NCI-H1092 treated with DMSO at 0.1 percent for 48 hours (cell line): ENCODE data around the gene PPP1R14B.
A peak's percentile ranks its signal among the peaks of the same experiment; 100 is the strongest.
"Not testable (repeated sequence)": the region's sequence is repeated elsewhere in the genome, so short reads cannot be mapped to it uniquely, and the experiment has no call there.

Source experiments
- DNase-seq: peaks from one replicate; lab custom pipeline; 2025; lab: John Stamatoyannopoulos, UW

Gene PPP1R14B

GRCh38 chr11:64260147-64260708 is 13.5 kb upstream of the PPP1R14B start:
- DNase-seq: no peak

DNA sequence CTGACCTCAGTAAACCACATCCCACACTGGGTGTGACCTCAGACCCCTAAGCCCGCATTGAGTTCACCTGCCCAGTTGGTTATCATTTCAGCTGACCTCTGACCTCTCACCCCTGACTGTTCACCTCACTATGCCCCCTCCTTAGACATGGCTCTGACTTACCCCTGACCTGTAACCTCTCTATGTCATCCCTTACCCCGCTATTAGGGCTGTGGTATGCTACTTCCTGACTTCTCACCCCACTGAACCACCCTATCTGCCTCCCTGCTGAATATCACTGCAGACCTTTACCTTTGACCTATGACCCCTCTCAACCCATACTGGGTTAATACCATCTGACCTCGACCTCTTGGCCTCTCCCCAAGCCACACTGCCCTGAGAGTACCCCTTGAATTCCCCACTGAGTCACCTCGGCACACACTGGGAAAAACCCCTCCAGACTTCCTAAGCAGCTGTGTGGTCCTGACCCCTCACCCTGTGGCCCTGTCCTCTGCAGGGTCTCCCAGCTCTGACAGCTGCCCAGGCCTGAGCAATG is 12.9 kb upstream of the PPP1R14B start:
- no peak for DNase-seq

GRCh38 chr11:64258946-64259532 is 12.3 kb upstream of the PPP1R14B start:
- DNase-seq: no peak

DNA sequence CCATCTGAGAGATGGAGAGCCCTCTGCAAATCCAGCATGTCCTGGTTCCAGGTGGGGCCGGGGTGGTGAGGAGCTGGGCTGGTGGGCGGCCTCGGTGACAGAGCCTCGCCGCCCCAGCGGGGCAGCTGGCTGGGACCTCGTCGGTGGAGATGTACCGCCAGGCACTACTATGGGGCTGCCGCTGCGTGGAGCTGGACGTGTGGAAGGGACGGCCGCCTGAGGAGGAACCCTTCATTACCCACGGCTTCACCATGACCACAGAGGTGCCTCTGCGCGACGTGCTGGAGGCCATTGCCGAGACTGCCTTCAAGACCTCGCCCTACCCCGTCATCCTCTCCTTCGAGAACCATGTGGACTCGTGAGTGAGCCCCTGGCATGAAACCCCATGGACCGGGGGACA is 11.6 kb upstream of the PPP1R14B start:
- no peak for DNase-seq

GRCh38 chr11:64256300-64256699 is 9.6 kb upstream of the PPP1R14B start:
- no peak for DNase-seq

GRCh38 chr11:64255135-64256128 is 8.7 kb upstream of the PPP1R14B start:
- no peak for DNase-seq

GRCh38 chr11:64254326-64254725 is 7.6 kb upstream of the PPP1R14B start:
- DNase-seq: no peak

- no peak for DNase-seq
These were observed 6.7 kb upstream of the PPP1R14B start for GRCh38 chr11:64253481-64253880.

GRCh38 chr11:64253043-64253442 is 6.3 kb upstream of the PPP1R14B start:
- no peak for DNase-seq

- DNase-seq: no peak
These were observed 5.5 kb upstream of the PPP1R14B start for GRCh38 chr11:64252003-64252872.

GRCh38 chr11:64251753-64252002 is 4.9 kb upstream of the PPP1R14B start:
- no peak for DNase-seq

- DNase-seq: peak; percentile 65
These were observed 4.4 kb upstream of the PPP1R14B start, which contains the start of gene PLCB3 for GRCh38 chr11:64251016-64251752. Gene PLCB3, plus strand, starts transcription at chr11:64251530. Its CDS starts 120 bp downstream, at chr11:64251650.

- peak; percentile 65 for DNase-seq
These were observed 3.8 kb upstream of the PPP1R14B start for GRCh38 chr11:64250415-64251015.

DNA sequence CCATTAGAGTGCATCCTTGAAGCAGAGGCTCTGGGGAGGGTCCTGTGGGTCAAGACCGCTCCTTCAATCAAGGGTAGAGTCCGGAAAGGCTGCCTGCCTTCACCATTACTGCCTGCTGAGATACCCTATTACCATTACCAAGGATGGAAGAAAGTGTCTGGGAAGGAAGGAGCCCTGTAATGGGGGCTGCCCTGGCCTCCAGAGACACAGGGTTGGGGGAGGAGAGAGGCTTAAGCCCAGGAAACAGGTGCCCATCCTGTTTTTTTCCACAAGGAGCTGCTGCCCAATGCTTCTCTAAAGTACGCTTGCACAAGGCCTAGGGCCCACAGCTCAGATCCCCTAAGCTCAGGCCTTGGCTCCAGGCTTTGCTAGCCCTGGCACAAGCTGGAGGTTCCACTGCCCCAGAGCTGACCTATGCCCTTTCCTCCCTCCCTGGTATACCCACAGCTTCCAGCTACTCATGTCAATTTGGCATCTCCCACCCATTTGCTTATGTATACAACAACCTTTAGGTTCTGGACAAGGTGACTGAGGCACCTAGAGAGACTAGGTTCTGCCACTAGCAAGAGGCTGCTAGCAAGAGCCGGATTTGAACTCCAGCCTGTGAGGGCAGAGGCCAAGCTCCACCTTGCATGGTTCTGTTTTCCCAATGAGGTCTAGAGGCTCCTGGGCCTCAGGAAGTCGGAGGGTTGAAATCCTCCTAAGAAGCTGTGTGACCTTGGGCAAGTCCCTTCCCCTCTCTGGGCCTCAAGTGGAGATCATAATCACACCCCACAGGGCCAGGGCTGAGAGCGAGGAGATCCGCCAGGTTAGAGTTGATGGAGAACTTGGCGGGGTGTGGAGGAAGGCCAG is 3.0 kb upstream of the PPP1R14B start:
- DNase-seq: no peak

GRCh38 chr11:64249038-64249437 is 2.3 kb upstream of the PPP1R14B start:
- DNase-seq: no peak

DNA sequence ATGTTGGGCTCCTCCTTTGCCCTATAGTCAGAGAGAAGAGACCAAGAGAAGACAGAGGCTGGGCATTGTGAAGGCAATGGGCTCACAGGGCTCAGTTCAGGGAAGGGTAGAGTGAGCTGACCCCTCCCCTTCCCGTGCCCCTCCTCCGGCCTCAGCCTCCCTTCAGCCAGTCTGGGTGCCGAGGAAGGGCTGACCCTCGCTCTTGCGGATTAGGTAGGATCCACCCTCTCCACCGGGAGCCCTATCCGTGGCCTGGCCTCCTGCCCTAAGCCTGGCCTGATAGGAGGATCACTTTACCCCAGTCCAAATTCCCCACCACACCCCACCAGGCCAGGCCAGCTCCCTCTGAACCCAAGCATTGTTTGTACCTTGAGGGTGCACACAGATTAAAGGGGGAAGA is 1.8 kb upstream of the PPP1R14B start:
- no peak for DNase-seq

- DNase-seq: no peak
These were observed 1.2 kb upstream of the PPP1R14B start for GRCh38 chr11:64247729-64248531.

- not testable (repeated sequence) for DNase-seq
These were observed 197 bp downstream of the PPP1R14B start for GRCh38 chr11:64246621-64246870.
